ENCODE measurements around the gene EXOC4. TPM values are rescaled to one million over a fixed set of nuclear protein-coding genes. Genes with fewer than 3 reads are reported as not detected.

EXOC4 gene
- total RNA-seq, 1 experiment from 2014 or later: 62.4 TPM

- Histone ChIP-seq H3K4me1 (no peaks in the 10 kb centered on the region), H3K27ac (no peak overlapping the region), H3K27me3 (no peaks in the 10 kb centered on the region; the same call in 1 of the 2 replicates), H3K36me3 (no peaks in the 10 kb centered on the region), H3K9me3 (replicated peaks) (no peaks in the 10 kb centered on the region), H3K4me3 (no peak overlapping the region)
- no peak for DNase-seq
Observed at GRCh38 chr7:133560900-133561299, 308.0 kb downstream of the EXOC4 start.

- H3K4me1 ChIP-seq: no peaks in the 10 kb centered on the region
- H3K4me3 ChIP-seq: no peak overlapping the region
- no peaks in the 10 kb centered on the region; the same call in 1 of the 2 replicates for H3K27me3 ChIP-seq
- no peak for DNase-seq
- no peaks in the 10 kb centered on the region for H3K9me3 ChIP-seq (replicated peaks)
- no peaks in the 10 kb centered on the region for H3K36me3 ChIP-seq
- no peak overlapping the region for H3K27ac ChIP-seq
Observed at GRCh38 chr7:133561396-133561795, 308.5 kb downstream of the EXOC4 start.

- H3K9me3 ChIP-seq (replicated peaks): no peaks in the 10 kb centered on the region; the same call in 1 of the 2 replicates
- no peaks in the 10 kb centered on the region for H3K4me1 ChIP-seq
- no peak overlapping the region for H3K27ac ChIP-seq
- H3K4me3 ChIP-seq: no peak overlapping the region
- H3K36me3 ChIP-seq: no peaks in the 10 kb centered on the region
- no peak for DNase-seq
- H3K27me3 ChIP-seq: no peaks in the 10 kb centered on the region; the same call in 1 of the 2 replicates
Observed at GRCh38 chr7:133562621-133563020, 309.7 kb downstream of the EXOC4 start.

GRCh38 chr7:133563251-133563650, 310.4 kb downstream of the EXOC4 start:
- no peak overlapping the region for H3K4me3 ChIP-seq
- DNase-seq: no peak
- H3K4me1 ChIP-seq: no peaks in the 10 kb centered on the region
- H3K9me3 ChIP-seq (replicated peaks): no peaks in the 10 kb centered on the region; the same call in 1 of the 2 replicates
- no peak overlapping the region for H3K27ac ChIP-seq
- H3K36me3 ChIP-seq: no peaks in the 10 kb centered on the region
- no peaks in the 10 kb centered on the region; the same call in 1 of the 2 replicates for H3K27me3 ChIP-seq

- Histone ChIP-seq H3K36me3 (no peaks in the 10 kb centered on the region), H3K4me1 (no peaks in the 10 kb centered on the region), H3K4me3 (no peak overlapping the region), H3K27ac (no peak overlapping the region), H3K9me3 (replicated peaks) (no peaks in the 10 kb centered on the region; the same call in 1 of the 2 replicates), H3K27me3 (no peaks in the 10 kb centered on the region)
- DNase-seq: no peak
Observed at GRCh38 chr7:133564484-133564883, 311.6 kb downstream of the EXOC4 start.

- Histone ChIP-seq H3K9me3 (replicated peaks) (no peaks in the 10 kb centered on the region; the same call in 1 of the 2 replicates), H3K4me1 (peaks cover 6% of the 10 kb centered on the region; the same call in 1 of the 2 replicates), H3K36me3 (no peaks in the 10 kb centered on the region), H3K27ac (no peak overlapping the region), H3K4me3 (no peak overlapping the region), H3K27me3 (no peaks in the 10 kb centered on the region)
- DNase-seq: no peak
Observed at GRCh38 chr7:133568544-133568943, 315.7 kb downstream of the EXOC4 start.

GRCh38 chr7:133570321-133570720, 317.4 kb downstream of the EXOC4 start:
- no peaks in the 10 kb centered on the region for H3K36me3 ChIP-seq
- no peaks in the 10 kb centered on the region; the same call in 1 of the 2 replicates for H3K9me3 ChIP-seq (replicated peaks)
- no peak overlapping the region for H3K4me3 ChIP-seq
- H3K4me1 ChIP-seq: peaks cover 6% of the 10 kb centered on the region; the same call in 1 of the 2 replicates
- peak in 1 of 2 experiments; percentile 28 for DNase-seq
- H3K27me3 ChIP-seq: no peaks in the 10 kb centered on the region
- no peak overlapping the region for H3K27ac ChIP-seq

- no peaks in the 10 kb centered on the region for H3K36me3 ChIP-seq
- no peak for DNase-seq
- no peak overlapping the region for H3K4me3 ChIP-seq
- H3K4me1 ChIP-seq: peaks cover 6% of the 10 kb centered on the region; the same call in 1 of the 2 replicates
- H3K27me3 ChIP-seq: no peaks in the 10 kb centered on the region
- no peak overlapping the region for H3K27ac ChIP-seq
- H3K9me3 ChIP-seq (replicated peaks): no peaks in the 10 kb centered on the region; the same call in 1 of the 2 replicates
Observed at GRCh38 chr7:133571076-133571475, 318.2 kb downstream of the EXOC4 start.

- no peak overlapping the region for H3K27ac ChIP-seq
- peaks cover 6% of the 10 kb centered on the region; the same call in 1 of the 2 replicates for H3K4me1 ChIP-seq
- H3K9me3 ChIP-seq (replicated peaks): no peaks in the 10 kb centered on the region; the same call in 1 of the 2 replicates
- no peak for DNase-seq
- H3K4me3 ChIP-seq: no peak overlapping the region
- H3K27me3 ChIP-seq: no peaks in the 10 kb centered on the region
- H3K36me3 ChIP-seq: no peaks in the 10 kb centered on the region
Observed at GRCh38 chr7:133572087-133572486, 319.2 kb downstream of the EXOC4 start.

GRCh38 chr7:133572843-133573242, 320.0 kb downstream of the EXOC4 start:
- Histone ChIP-seq H3K27me3 (no peaks in the 10 kb centered on the region), H3K27ac (no peak overlapping the region), H3K9me3 (replicated peaks) (no peaks in the 10 kb centered on the region), H3K36me3 (no peaks in the 10 kb centered on the region), H3K4me3 (no peak overlapping the region), H3K4me1 (peaks cover 6% of the 10 kb centered on the region; the same call in 1 of the 2 replicates)
- no peak for DNase-seq

GRCh38 chr7:133573554-133574265, 320.8 kb downstream of the EXOC4 start:
- no peak overlapping the region for H3K4me3 ChIP-seq
- H3K27ac ChIP-seq: no peak overlapping the region
- no peak for DNase-seq
- no peaks in the 10 kb centered on the region for H3K9me3 ChIP-seq (replicated peaks)
- H3K27me3 ChIP-seq: no peaks in the 10 kb centered on the region
- H3K36me3 ChIP-seq: no peaks in the 10 kb centered on the region
- peaks cover 6% of the 10 kb centered on the region; the same call in 1 of the 2 replicates for H3K4me1 ChIP-seq

- no peak for DNase-seq
- Histone ChIP-seq H3K27ac (no peak overlapping the region), H3K4me1 (peaks cover 6% of the 10 kb centered on the region; the same call in 1 of the 2 replicates), H3K27me3 (no peaks in the 10 kb centered on the region), H3K36me3 (no peaks in the 10 kb centered on the region), H3K9me3 (replicated peaks) (no peaks in the 10 kb centered on the region), H3K4me3 (no peak overlapping the region)
Observed at GRCh38 chr7:133575726-133576440, 323.0 kb downstream of the EXOC4 start.

- H3K4me3 ChIP-seq: no peak overlapping the region
- peaks cover 6% of the 10 kb centered on the region; the same call in 1 of the 2 replicates for H3K4me1 ChIP-seq
- no peak overlapping the region for H3K27ac ChIP-seq
- no peak for DNase-seq
- no peaks in the 10 kb centered on the region for H3K36me3 ChIP-seq
- no peaks in the 10 kb centered on the region for H3K9me3 ChIP-seq (replicated peaks)
- H3K27me3 ChIP-seq: no peaks in the 10 kb centered on the region
Observed at GRCh38 chr7:133576612-133577168, 323.8 kb downstream of the EXOC4 start.

GRCh38 chr7:133582766-133583523, 330.1 kb downstream of the EXOC4 start:
- no peaks in the 10 kb centered on the region for H3K4me1 ChIP-seq
- H3K27me3 ChIP-seq: no peaks in the 10 kb centered on the region
- H3K36me3 ChIP-seq: no peaks in the 10 kb centered on the region
- H3K27ac ChIP-seq: no peak overlapping the region
- H3K4me3 ChIP-seq: no peak overlapping the region
- DNase-seq: no peak
- H3K9me3 ChIP-seq (replicated peaks): no peaks in the 10 kb centered on the region

Data from SJCRH30 (cell line).